Stimulated activated CD8-positive, alpha-beta memory T cell treated with anti-CD3 and anti-CD28 coated beads, Interleukin-15, amount 100 ng/mL, for 1 hour (primary cell): Measurements from ENCODE around the gene SLC25A27.
"Not testable (repeated sequence)": the region's sequence is repeated elsewhere in the genome, so short reads cannot be mapped to it uniquely, and the experiment has no call there.

Experiments
- DNase-seq: peaks from one replicate; pipeline ENCODE4 v3.0.0-alpha.2; 2020; ENCODE audit warnings: low read depth

Gene SLC25A27

GRCh38 chr6:46652603-46653438 is at the start of gene SLC25A27, which contains the start of gene CYP39A1:
SLC25A27 (plus strand) TSS chr6:46652975; CDS start chr6:46653193, 218 bp downstream.
CYP39A1 (minus strand) TSS chr6:46652818; CDS start chr6:46652582, 236 bp downstream.
- peak; percentile 59 for DNase-seq

GRCh38 chr6:46605091-46605797 is 47.5 kb upstream of the SLC25A27 start:
- DNase-seq: no peak

GRCh38 chr6:46606338-46606737 is 46.4 kb upstream of the SLC25A27 start:
- no peak for DNase-seq

- DNase-seq: no peak
Observed at GRCh38 chr6:46610862-46611553, 41.8 kb upstream of the SLC25A27 start.

- no peak for DNase-seq
Observed at GRCh38 chr6:46612645-46613044, 40.1 kb upstream of the SLC25A27 start.

GRCh38 chr6:46618726-46619125 is 34.0 kb upstream of the SLC25A27 start:
- DNase-seq: no peak

- DNase-seq: no peak
Observed at GRCh38 chr6:46626228-46626909, 26.4 kb upstream of the SLC25A27 start.

GRCh38 chr6:46626976-46627375 is 25.8 kb upstream of the SLC25A27 start:
- DNase-seq: no peak

GRCh38 chr6:46628498-46628897 is 24.3 kb upstream of the SLC25A27 start:
- DNase-seq: no peak

- DNase-seq: no peak
Observed at GRCh38 chr6:46628976-46629375, 23.8 kb upstream of the SLC25A27 start.

GRCh38 chr6:46629691-46630090 is 23.1 kb upstream of the SLC25A27 start:
- no peak for DNase-seq

- no peak for DNase-seq
Observed at GRCh38 chr6:46632053-46632452, 20.7 kb upstream of the SLC25A27 start.

- DNase-seq: no peak
Observed at GRCh38 chr6:46635462-46635861, 17.3 kb upstream of the SLC25A27 start.

GRCh38 chr6:46637145-46637544 is 15.6 kb upstream of the SLC25A27 start:
- DNase-seq: no peak

- no peak for DNase-seq
Observed at GRCh38 chr6:46637933-46638332, 14.8 kb upstream of the SLC25A27 start.

GRCh38 chr6:46638650-46639049 is 14.1 kb upstream of the SLC25A27 start:
- no peak for DNase-seq

- no peak for DNase-seq
Observed at GRCh38 chr6:46642928-46643751, 9.6 kb upstream of the SLC25A27 start.

- no peak for DNase-seq
Observed at GRCh38 chr6:46645265-46645664, 7.5 kb upstream of the SLC25A27 start.

- DNase-seq: not testable (repeated sequence)
Observed at GRCh38 chr6:46648108-46648507, 4.7 kb upstream of the SLC25A27 start.

- no peak for DNase-seq
Observed at GRCh38 chr6:46648869-46649492, 3.8 kb upstream of the SLC25A27 start.

GRCh38 chr6:46651006-46651405 is 1.8 kb upstream of the SLC25A27 start:
- DNase-seq: no peak
